Effector CD8-positive, alpha-beta T cell (primary cell): ENCODE measurements around the gene GTPBP8.
"Not testable (repeated sequence)": the region's sequence is repeated elsewhere in the genome, so short reads cannot be mapped to it uniquely, and the experiment has no call there.

Experiments used
- DNase-seq: peaks from one replicate; lab custom pipeline; 2025; lab: John Stamatoyannopoulos, UW

The GTPBP8 gene

DNA sequence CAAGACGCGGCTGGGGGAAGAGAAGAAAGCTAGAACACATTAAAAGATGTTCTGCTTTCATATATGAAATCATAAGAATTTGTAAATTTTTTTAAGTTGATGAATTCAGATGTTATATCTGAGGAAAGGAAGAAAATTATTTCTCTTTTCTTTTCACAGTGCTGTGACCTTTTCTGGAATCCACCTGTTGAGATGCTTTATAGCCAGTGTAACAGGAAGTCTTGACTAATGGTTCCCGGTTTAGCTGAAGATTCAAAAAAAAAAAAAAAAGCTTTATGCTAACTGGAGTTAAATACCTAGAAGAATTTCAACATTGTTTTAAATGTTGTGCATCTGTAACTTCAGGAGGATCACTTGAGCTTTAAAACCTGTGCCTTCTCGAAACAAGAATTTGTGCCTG, 9.9 kb downstream of the GTPBP8 start:
- no peak for DNase-seq

DNA sequence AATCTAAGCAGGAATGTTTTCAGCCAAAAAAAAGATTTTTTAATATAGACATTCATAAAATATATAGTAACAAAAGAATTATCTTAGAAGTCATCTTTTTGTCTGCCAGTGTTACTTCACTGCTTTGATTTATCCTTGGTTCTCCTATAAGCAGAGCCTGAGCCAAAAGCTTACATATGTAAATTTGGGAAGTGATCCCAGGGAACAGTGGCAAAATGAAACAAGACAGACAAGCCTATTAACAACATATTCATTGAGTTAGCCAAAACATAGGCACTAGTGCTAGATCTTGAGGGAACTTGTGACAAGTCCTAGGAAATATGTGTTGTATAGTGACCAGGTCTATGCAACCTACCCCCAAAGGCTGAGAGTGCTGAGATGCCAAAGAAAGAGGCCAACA, 11.3 kb downstream of the GTPBP8 start:
- no peak for DNase-seq

DNA sequence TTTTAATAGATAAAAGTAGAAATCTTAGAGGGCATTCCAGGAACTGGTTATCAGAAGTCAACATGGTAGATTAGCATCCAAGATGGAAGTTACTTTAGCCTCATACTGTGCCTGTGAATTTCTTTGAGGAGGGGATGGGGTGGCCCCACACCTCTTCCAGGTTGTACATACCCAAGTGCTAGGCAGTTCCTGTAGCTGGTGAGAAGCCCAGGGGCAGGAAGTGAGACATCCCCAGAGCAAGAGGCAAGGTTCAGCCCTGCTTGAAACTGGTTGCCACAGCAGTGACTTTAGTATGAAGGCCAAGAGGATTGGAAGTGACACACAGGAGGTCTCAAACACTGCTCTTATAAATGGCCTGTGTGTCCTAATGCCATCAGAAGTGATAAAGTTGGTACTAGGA, 11.9 kb downstream of the GTPBP8 start:
- DNase-seq, result no peak

DNA sequence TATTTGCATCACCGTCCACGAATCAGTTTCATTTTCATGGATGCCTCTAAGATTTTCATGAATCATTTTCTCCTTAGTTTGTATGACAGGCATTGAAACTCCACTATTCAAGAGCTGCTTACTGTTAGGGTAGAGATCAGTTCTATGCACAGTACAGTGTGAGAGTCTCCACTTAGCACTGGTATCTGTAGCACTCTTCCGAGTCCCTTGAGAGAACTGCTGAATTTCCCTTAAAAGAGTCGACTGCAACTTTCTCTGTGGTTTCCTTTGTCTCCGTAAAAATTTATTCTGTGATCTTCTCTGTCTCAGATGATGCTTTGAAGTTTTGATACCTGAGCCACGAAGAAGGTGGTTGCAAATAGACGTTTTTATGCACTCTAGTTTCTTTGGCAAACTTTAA, 14.8 kb downstream of the GTPBP8 start:
- no peak for DNase-seq

DNA sequence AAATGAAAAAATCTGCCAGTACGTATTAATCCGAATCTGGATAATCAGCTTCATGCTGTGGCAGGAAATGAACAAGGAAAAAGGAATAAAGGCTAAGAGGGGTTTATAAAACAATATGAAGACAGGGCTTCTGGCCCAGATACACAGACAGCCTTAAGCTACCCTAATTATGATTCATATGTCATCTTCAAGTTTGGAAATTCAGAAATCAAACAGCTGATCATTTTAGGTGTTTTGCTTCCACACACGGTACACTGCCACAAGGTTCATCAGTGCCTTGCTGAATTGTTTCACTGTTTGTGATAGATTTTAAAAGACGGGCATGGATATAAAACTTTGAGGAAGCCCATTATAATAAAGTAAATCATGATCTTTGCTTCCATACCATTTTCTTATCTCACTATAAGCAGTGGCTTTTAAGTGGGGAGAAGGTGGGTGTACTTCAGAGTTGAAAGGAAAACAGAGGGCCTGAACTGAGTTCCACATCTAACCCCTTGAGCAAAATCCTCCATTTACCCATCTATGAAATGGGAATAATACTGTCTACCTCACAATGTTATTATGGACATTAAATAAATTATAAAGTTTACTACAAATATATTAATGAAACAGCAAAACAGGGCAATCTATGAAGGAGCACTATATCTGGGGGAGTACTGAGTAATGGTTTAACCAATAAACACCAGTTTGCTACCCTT, 15.7 kb downstream of the GTPBP8 start:
- DNase-seq, result no peak

DNA sequence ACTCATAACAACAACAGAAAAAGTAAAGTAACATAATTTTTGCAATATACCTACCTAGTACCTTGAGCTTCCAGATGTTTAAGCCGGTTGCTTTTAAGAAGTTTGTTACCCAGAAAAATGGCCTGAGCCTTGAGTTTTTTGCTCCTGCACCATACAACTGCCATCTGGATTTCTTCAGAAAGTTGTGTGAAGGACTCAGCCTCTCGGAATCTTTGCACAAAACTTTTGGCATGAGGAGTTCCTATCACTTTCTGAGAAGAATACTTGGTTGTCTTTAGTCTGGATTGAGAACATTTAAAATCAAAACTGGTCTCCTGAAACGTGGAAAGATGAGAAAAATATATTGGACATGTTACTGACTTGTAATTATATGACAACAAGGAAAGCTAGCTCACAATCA, 17.3 kb downstream of the GTPBP8 start:
- DNase-seq, result no peak

DNA sequence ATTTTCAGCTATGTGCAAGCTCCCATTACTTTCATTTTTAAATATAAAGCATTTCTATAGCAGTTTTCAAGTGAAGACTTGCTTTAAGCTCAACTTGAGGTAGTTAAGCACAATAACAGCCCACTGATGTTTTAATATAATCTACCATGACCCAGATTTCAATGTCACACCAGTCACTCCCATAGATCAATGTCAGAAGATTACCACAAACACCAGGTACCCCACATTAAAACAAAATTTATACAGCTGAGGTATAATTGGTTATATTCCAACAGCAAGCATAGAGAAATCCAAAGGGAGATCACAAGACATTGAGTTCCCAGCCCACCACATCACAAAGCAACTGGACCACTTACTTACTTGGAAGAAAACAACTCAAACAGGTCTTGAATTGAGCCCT, 22.8 kb downstream of the GTPBP8 start:
- DNase-seq, result no peak

DNA sequence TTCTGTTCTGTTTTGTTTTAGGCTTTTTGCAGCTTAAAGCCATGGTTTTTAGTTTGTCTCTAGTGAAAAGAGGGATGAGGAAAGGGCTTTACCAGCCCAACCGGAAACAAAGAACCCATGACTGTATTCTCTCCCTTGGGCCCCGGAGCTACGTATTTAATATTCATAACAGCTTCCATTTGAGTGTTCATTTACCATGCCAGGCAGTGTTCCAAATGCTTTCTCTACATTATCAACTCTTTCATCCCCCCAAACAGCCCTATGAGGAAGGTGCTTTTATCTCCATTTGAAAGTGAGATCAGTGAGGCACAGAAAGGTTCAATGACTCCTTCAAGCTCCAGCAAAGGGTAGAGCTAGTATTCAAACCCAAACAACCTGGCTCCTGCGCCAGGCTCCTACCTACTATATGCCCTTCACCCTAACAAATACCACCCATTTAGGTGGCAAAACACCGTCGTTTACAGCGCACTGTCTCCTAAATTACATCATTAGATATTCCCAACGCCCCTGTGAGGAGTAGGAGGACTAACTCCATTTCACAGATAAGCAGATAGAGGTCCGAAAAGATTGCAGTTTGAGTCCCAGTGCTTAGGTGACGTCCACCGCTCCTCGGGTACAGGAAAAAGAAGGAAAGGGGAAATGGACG, 27.9 kb downstream of the GTPBP8 start:
- no peak for DNase-seq

DNA sequence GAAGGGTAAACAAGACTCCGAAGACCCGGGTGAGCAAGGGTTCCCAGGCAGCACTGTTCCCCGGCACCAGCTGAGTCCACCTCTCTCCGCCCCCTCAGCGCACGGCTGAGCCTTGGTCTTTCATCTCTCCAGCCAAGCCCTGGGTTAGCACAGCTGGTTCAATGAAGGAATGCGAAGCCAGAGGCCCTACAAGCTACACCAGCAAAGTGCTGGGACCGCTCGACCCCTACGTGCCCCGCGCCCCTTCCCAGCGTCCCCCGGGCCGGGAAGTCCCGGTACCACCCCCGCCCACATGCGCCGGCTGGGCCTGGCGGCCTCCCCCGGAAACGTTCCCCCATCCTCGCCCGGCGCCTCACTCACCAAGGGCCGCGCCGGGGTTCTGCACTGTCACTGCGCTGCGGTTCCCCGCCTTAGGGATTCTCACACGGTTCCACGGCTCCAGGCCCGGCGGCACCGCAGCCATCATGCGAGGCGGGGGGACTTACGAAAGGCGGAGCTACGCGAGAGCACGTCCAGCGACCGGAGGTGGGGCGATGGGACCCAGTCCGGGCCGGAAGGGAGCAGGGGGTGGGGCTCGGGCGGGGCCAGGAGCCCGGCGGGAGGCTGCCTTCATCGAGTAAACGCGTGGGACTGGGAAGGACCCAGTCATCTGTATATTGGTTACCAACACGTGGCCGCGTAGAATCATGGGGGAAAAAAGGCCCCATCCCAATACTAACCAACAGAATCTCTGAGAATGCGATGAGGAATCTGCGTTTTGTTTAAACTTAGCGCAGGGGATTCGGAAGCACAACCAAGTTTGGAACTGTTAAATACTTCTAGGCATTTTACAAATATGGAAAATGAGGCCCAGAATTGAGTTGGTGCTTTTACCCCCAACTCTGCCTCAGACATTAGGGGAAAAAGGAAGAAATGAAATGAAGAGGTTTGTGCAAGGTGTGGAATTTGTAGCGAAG, 28.7 kb downstream of the GTPBP8 start:
- DNase-seq, result peak; percentile 69

DNA sequence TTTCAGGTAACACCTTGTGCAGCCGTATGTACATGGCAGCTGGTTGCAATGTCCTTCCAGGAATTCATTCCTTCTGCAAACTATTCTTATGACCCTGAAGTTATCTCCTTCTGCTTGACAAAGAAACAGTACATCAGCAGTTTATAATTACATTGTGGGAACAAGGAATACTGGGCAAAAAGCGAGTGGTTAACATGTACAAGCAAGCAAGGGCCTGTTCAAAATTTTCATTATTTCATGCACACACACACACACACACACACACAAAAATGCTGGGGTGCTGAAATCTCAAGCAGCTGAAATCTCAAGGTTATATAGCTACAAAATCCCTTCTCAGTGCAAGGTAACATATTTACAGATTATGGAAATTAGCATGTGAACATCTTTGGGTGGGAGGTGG, 30.7 kb downstream of the GTPBP8 start:
- no peak for DNase-seq

DNA sequence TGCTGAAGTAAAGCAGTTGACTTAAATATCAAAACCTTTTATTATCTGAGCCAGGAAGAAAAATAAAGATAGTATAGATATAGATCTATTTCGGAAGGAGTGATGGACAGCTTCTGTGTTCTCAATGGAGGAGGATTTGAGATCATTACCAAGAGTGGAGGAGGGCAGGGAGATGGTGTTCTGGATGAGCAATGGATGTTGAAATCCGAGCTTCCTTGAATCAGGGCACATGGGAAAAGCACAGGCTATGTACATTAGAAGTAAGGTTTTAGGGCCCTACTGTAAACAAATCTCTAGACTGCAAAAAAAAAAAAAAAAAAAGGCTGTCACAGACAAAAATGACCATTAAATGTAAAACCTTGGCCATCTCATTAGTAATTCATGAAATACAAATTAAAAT, 43.2 kb downstream of the GTPBP8 start:
- no peak for DNase-seq

DNA sequence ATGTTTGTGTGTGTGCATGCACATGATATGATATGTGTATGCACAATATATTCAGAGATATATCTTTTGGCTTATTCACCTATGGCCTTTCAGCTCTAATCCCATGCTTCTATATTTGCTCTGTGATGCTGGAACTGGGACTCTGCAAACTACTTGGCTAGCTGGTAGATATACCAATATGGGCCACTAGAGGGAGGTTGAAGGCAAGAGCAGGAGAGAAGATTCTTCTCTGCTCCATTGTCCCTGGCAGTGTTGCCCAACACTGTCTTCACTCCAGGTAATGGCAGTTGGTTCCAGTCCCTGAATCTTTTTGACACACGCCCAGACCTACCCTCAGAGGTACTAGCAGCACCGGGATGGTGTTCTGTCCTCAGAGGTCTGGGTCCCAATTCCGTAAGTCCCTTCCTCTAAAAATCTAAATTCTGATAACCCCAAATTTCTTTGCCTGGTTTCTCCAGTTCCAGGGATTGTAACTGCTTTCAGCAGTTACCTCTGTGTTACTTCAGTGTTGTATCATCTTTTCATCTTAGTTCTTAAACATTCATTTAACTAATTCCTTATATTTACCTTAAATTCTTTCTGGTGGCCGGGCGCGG, 44.7 kb downstream of the GTPBP8 start:
- no peak for DNase-seq

DNA sequence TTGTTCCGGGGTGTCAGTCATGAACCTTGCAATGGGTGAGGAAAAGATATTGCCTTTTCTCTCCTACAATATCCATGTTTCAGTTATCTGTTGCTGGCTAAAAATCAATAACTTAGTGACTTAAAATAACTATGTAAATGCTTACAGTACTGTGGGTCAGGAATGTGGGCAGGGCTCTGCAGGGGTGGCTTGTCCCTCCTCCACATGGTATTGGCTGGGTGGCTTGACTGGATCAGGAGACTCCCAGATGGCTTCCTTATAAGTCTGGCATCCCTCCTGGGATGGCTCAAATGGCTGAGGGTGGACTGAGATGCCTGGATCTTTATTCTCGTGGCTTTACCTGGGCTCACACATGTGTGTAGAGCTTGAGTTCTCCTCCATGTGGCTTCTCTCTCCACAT, 47.5 kb downstream of the GTPBP8 start:
- no peak for DNase-seq

DNA sequence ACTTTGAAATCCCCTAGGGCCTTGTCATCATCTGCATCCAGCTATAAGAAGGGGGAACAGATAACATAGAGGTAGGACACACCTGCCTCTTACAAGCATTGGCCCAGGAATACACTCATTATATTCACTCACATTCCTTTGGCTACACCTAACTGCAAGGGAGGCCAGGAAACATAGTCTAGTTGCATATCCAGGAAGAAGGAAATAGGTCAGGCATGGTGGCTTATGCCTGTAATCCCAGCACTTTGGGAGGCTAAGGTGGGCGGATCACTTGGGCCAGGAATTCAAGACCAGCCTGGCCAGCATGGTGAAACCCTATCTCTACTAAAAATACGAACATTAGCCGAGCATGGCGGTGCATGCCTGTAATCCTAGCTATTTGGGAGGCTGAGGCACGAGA, 48.8 kb downstream of the GTPBP8 start:
- DNase-seq, result no peak

DNA sequence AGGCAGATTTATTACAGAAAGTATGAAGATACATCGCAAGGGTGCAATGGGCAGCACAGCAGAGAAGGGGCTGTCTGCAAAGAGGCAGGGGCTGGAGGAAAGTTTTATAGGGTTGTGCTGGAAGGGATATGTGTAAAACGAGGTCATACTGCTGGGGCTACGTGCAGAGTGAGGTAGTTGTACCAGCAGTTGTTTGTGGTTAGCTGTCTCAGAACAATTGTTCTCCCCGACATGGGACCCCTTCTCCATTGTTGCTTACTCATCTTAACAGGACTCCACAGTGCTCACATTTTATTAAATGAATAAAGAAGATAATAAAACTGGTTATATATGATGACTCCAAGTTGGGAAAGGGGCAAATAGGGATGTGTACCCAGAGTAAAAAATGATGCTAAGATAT, 49.4 kb downstream of the GTPBP8 start:
- no peak for DNase-seq

DNA sequence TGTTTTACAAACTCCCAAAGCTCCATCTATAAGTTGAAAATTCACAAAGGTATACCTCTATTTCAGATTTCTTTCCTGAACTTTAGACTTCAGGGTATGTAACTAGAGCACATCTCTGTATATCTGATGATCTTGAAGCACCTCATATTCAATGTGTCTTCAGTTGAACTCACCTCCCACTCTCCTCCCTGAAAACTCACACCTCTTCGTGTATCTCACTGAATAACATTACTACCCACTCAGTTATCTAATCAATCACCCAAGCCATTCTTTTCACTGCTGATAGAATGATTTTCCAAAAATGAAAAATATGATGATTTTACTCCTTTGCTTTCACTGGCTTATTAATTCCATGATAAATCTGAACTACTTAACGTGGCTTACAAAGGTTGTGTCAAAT, 52.9 kb downstream of the GTPBP8 start:
- DNase-seq, result no peak

DNA sequence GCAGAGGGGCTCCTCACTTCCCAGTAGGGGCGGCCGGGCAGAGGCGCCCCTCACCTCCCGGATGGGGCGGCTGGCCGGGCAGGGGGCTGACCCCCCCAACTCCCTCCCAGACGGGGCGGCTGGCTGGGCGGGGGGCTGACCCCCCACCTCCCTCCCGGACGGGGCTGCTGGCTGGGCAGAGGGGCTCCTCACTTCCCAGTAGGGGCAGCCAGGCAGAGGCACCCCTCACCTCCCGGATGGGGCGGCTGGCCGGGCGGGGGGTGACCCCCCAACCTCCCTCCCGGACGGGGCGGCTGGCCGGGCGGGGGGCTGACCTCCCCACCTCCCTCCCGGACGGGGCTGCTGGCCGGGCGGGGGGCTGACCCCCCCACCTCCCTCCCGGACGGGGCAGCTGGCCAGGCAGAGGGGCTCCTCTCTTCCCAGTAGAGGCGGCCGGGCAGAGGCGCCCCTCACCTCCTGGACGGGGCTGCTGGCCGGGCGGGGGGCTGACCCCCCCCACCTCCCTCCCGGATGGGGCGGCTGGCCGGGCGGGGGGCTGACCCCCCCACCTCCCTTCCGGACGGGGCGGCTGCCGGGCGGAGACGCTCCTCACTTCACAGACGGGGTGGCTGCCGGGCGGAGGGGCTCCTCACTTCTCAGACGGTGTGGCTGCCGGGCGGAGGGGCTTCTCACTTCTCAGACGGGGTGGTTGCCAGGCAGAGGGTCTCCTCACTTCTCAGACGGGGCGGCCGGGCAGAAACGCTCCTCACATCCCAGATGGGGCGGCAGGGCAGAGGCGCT, 55.6 kb downstream of the GTPBP8 start:
- not testable (repeated sequence) for DNase-seq

DNA sequence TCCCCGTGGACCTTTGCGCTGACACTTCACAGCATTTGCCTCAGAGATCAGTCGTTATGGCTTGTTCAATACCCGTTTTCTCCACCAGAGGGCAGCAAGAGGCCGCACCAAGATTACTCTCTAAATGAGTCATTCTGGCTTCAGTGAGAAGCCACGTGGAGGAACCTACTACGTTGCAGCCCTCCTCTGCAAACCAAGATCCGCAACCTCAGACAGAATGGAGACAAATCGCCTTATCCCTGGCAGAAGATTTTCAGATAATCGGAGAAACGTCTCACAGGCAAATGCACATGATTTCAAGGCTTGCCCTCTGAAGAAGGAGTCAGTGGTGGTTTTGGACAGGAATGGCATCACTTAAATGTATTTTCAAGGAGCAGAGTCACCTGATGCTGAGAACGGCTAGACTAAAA, 60.5 kb downstream of the GTPBP8 start:
- peak; percentile 74 for DNase-seq
